Measurements from ENCODE around the gene THBS2. TPM values are rescaled to one million over a fixed set of nuclear protein-coding genes. Genes with fewer than 3 reads are reported as not detected.
"Not testable (repeated sequence)": the region's sequence is repeated elsewhere in the genome, so short reads cannot be mapped to it uniquely, and the experiment has no call there.

Gene THBS2
- total RNA-seq, 1 donor from 2014 or later, result 2.7 TPM

DNA sequence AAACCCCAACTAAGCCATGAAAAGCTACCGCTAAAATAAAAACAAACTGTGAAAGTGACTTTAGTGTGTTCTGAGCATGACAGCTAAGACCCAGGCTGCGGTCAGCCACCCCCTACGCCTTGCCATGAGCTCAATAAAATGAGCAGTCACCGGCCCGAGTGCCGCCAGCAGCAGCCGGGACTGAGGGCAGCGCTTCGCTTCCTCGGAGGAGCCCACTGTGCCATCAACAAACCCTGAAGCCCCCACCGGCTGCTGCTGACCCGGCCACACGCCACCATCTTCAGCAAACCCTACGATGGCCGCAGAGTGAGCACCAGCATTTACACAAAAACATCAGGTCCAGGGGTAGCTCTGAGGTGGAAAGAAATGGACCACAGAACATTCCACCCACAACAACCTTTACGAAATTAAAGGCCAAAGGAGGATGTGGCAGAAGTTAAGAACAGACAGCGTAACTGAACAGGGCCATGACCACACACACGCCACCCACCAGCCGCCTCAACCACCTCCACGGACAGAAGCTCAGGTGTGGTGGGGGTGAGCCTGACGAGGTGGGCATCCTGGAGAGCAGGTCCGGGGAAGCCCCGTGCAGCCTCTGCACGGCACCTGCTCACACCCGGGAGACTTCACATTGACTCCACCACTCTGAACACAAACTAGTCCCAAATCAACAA, 67.0 kb downstream of the THBS2 start:
- H3K4me3 ChIP-seq (ENCODE audit: low read depth, low read length), result no peak overlapping the region
- TF ChIP-seq, protein P1, sequence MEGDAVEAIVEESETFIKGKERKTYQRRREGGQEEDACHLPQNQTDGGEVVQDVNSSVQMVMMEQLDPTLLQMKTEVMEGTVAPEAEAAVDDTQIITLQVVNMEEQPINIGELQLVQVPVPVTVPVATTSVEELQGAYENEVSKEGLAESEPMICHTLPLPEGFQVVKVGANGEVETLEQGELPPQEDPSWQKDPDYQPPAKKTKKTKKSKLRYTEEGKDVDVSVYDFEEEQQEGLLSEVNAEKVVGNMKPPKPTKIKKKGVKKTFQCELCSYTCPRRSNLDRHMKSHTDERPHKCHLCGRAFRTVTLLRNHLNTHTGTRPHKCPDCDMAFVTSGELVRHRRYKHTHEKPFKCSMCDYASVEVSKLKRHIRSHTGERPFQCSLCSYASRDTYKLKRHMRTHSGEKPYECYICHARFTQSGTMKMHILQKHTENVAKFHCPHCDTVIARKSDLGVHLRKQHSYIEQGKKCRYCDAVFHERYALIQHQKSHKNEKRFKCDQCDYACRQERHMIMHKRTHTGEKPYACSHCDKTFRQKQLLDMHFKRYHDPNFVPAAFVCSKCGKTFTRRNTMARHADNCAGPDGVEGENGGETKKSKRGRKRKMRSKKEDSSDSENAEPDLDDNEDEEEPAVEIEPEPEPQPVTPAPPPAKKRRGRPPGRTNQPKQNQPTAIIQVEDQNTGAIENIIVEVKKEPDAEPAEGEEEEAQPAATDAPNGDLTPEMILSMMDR (conservative IDR thresholded peaks at IDR 0.05; ENCODE audit: low read depth, low read length), result no peak
- no peak for DNase-seq (ENCODE audit: low read depth)

DNA sequence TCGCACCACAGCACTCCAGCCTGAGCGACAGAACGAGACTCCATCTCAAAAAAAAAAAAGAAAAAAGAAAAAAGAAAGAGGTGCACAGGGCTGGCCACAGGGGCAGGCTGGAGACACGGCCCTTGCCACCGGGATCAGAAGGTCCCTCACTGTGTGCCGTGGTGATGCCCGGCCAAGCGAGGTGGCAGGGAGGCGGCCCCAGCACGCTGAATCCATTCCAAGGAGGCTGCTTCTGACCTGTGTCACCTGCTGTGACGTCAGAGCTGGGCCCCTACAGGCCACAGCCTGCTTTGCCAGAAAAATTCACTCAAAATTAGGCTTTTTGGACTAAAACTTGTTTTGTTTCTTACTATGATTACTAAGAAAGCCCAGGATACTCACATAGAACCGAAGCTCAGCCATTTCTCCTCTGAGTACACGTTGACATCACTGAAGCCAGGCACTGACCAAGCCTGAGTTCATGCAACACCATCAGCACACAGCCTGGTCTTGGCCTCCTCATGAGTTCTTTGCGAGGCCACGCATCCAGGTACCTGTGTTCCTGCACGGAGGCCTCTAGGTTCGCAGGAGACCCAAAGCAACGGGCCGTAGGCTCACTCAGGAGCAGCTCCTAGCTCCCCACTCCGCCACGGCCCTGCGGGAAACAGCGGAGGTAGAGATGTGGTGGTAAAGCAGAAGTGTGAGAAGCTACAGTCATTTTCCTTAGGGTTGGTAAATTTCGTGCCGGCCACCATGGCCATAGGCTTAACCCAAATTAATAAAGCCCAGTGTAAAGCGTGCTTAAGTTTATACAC, 67.8 kb downstream of the THBS2 start:
- no peak overlapping the region for H3K4me3 ChIP-seq (ENCODE audit: low read depth, low read length)
- TF ChIP-seq, protein P1 (conservative IDR thresholded peaks at IDR 0.05; ENCODE audit: low read depth, low read length), result no peak
- DNase-seq (ENCODE audit: low read depth), result no peak

DNA sequence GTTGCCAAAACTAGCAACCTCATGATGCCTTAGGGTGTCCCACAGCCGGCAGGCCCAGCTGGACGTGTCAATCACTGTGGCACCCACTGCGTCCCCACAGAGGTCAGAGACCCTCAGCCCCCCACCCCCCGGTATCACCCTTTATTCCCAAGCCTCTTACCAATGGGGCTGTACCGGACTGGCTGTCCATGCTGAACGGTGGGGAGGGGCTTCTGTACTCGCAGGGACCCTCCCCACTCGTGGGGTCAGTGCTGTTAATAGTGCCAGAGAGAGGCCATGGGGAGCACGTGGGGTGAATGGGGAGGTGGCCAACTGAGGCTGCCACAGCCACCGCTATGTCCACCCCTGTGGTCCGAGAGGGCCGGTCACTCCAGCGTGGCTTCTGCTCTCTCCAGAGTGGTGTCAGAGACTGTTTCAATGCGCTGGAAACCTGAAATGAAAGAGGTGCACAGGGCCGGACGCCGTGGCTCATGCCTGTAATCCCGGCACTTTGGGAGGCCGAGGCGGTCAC, 68.6 kb downstream of the THBS2 start:
- TF ChIP-seq, protein P1 (conservative IDR thresholded peaks at IDR 0.05; ENCODE audit: low read depth, low read length), result no peak
- no peak overlapping the region for H3K4me3 ChIP-seq (ENCODE audit: low read depth, low read length)
- DNase-seq (ENCODE audit: low read depth), result no peak

DNA sequence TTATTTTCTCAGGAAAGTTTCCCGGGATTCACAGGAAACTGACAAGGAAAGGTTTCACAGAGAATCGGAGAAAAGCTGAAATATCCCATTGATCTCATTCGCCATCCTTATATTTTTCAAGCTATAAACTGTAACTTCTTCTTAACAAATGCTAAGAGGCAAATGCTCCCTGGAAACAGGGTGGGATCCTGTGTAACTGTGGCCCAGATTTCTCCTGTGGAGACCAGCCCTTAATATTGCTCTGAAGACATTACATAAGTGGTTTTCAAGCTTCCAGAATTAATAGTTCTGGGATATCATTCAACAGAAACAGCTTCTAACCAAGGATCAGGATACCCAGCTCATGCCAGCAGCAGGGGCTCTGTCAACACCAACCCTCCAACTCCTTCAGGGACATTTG, 69.2 kb downstream of the THBS2 start:
- DNase-seq (ENCODE audit: low read depth), result no peak
- no peak overlapping the region for H3K4me3 ChIP-seq (ENCODE audit: low read depth, low read length)
- TF ChIP-seq, protein P1 (conservative IDR thresholded peaks at IDR 0.05; ENCODE audit: low read depth, low read length), result no peak

DNA sequence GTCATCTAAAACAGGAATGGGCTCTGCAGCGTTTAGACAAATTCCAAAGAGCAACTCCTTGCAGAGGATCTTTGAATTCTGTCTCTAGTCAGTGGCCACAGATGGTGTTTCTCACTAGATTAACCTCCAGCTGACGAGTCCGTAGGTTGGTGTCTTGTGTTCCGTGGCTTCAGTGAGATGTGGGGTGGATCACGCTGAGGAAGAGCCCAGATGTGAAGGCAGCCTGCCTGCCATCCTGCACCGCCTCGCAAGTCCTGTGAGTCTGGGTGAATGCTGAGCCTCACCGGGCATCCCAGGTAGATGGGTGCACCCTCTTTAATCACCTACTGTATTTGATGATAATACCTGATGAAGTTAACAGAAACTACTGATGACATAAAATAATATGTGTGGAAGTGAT, 70.4 kb downstream of the THBS2 start:
- DNase-seq (ENCODE audit: low read depth), result no peak
- H3K4me3 ChIP-seq (ENCODE audit: low read depth, low read length), result no peak overlapping the region
- TF ChIP-seq, protein P1 (conservative IDR thresholded peaks at IDR 0.05; ENCODE audit: low read depth, low read length), result no peak

DNA sequence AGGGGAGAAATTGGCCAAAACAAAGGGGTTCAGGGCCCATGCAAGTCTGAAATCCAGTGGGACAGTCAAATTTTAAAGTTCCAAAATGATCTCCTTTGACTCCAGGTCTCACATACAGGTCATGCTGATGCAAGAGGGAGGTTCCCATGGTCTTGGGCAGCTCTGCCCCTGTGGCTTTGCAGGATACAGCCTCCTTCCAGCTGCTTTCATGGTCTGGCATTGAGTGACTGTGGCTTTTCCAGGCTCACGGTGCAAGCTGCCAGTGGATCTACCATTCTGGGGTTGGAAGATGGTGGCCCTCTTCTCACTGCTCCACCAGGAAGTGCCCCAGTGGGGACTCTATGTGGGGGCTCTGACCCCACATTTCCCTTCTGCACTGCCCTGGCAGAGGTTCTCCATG, 73.8 kb downstream of the THBS2 start:
- not testable (repeated sequence) for H3K4me3 ChIP-seq (ENCODE audit: low read depth, low read length); DNase-seq (ENCODE audit: low read depth)

DNA sequence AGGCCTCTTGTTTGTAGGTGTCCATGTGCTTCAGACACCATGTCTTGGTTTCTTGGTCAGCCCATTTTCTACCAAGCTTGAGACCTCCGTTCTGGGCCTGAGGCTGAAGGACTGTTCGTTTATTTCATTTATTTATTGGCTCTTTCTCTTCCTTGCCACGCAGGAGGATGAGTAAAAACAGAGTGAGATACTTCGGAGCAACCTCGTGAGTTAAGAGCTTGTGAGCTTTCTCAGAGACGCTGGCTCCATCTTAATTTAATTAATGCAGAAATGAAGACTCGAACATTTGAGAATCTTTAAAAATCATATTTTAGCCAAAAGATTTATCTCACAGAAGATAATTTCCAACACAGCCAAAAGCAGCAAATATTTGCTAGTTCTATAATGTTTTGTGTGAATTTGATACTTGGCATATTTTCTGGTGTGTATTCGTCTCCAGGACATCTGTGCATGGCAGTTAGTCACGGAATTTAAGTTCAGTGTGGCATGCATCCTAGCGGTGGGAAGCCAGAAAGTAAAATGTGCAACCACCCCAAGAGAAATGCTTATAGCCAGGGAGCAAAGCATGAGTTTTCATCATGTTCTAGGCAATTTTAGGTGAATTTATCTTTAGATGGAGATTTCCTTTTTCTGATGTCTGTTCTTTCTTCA, 76.0 kb downstream of the THBS2 start:
- no peak overlapping the region for H3K4me3 ChIP-seq (ENCODE audit: low read depth, low read length)
- TF ChIP-seq, protein P1 (conservative IDR thresholded peaks at IDR 0.05; ENCODE audit: low read depth, low read length), result no peak
- no peak for DNase-seq (ENCODE audit: low read depth)

Data from epithelial cell of proximal tubule (primary cell).